PC-9 (cell line): ENCODE results near the gene BMAL2. TPM values are rescaled to one million over a fixed set of nuclear protein-coding genes. Genes with fewer than 3 reads are reported as not detected.

ENCODE experiments used
- BruUV-seq: library from RNA; stranded (reverse); fragments of 400-500 nt; replicated peaks from 2 replicates; lab custom pipeline; 2021; lab: Mats Ljungman, UMichigan
- CTCF ChIA-PET: fragments of 300-600 bp; sonication (Branson Sonifier 250); formaldehyde crosslinking; loops from one replicate; lab custom pipeline; 2022; ENCODE audit warnings: antibody characterized with exemption; lab: Charles Lee
- POLR2A ChIA-PET: fragments of 300-600 bp; sonication (Branson Sonifier 250); formaldehyde crosslinking; loops from one replicate; lab custom pipeline; 2022; ENCODE audit warnings: antibody characterized with exemption; ENCODE audit not compliant: unreplicated experiment; lab: Charles Lee
- DNase-seq, 2 experiments: peaks; one replicate each; pipeline versions ENCODE4 v3.0.0 to v3.0.0-alpha.2; 2015 to 2022; ENCODE audit warnings: mixed read lengths in 1 of 2
- H2AFZ ChIP-seq: fragments of 200-600 bp; sonication (generic); 2 replicates; pipeline ENCODE4 v1.8.1; 2017; ENCODE audit warnings: antibody characterized with exemption
- H3F3A ChIP-seq: fragments of 200-600 bp; sonication (generic); 2 replicates; pipeline ENCODE4 v1.8.1; 2017; ENCODE audit warnings: antibody characterized with exemption, mild to moderate bottlenecking, low read depth; ENCODE audit not compliant: insufficient read depth
- H3K27ac ChIP-seq: fragments of 200-600 bp; sonication (generic); 2 replicates; pipeline ENCODE4 v1.6.1; 2016; ENCODE audit warnings: mixed run types
- H3K27me3 ChIP-seq: fragments of 200-600 bp; sonication (generic); 2 replicates; pipeline ENCODE4 v1.6.1; 2016; ENCODE audit warnings: low read depth, mixed run types; ENCODE audit not compliant: insufficient read depth
- H3K36me3 ChIP-seq: fragments of 200-600 bp; sonication (generic); 2 replicates; pipeline ENCODE4 v1.6.1; 2016; ENCODE audit warnings: low read depth, mixed run types
- H3K4me1 ChIP-seq: fragments of 200-600 bp; sonication (generic); replicated peaks from 2 replicates; pipeline ENCODE4 v1.6.1; 2016; ENCODE audit warnings: mixed run types; ENCODE audit not compliant: insufficient read depth
- H3K4me2 ChIP-seq: fragments of 200-600 bp; sonication (generic); 2 replicates; pipeline ENCODE4 v1.6.1; 2017; ENCODE audit warnings: mixed run types
- H3K4me3 ChIP-seq: fragments of 200-600 bp; sonication (generic); 2 replicates; pipeline ENCODE4 v1.6.1; 2016; ENCODE audit warnings: mixed run types
- H3K79me2 ChIP-seq: fragments of 200-600 bp; sonication (generic); 2 replicates; pipeline ENCODE4 v1.6.1; 2017; ENCODE audit warnings: low read depth, mixed run types
- H3K9me2 ChIP-seq: fragments of 200-600 bp; sonication (generic); 2 replicates; pipeline ENCODE4 v1.8.1; 2017; ENCODE audit warnings: mild to moderate bottlenecking; ENCODE audit not compliant: insufficient read depth
- H3K9me3 ChIP-seq: fragments of 200-600 bp; sonication (generic); 2 replicates; pipeline ENCODE4 v1.8.1; 2016; ENCODE audit warnings: low read depth; ENCODE audit not compliant: insufficient read depth
- H4K20me1 ChIP-seq: fragments of 200-600 bp; sonication (generic); 2 replicates; pipeline ENCODE4 v1.8.1; 2017; ENCODE audit not compliant: insufficient read depth
- EZH2 ChIP-seq: fragments of 200-600 bp; sonication (generic); IDR thresholded peaks from 2 replicates; pipeline ENCODE4 v1.8.0; 2017; ENCODE audit warnings: antibody characterized with exemption, low read depth
- intact Hi-C: fragments of 100-400 bp; cut with micrococcal nuclease; formaldehyde crosslinking; loops from one replicate; pipeline ENCODE4 v1.10.0; 2022; ENCODE audit not compliant: unreplicated experiment
- total RNA-seq: library from RNA; stranded (reverse); gene quantifications from 2 replicates; pipeline ENCODE4 v1.2.3, GENCODE V29; 2021
- TF ChIP-seq, protein P1 (sequence below): fragments of 200-600 bp; sonication (generic); conservative IDR thresholded peaks from 2 replicates; pipeline ENCODE4 v1.6.1; 2017; ENCODE audit warnings: mixed run types, antibody characterized with exemption, mild to moderate bottlenecking, moderate library complexity

BMAL2 gene
- total RNA-seq, 1 experiment from 2014 or later = 87.9 TPM

DNA sequence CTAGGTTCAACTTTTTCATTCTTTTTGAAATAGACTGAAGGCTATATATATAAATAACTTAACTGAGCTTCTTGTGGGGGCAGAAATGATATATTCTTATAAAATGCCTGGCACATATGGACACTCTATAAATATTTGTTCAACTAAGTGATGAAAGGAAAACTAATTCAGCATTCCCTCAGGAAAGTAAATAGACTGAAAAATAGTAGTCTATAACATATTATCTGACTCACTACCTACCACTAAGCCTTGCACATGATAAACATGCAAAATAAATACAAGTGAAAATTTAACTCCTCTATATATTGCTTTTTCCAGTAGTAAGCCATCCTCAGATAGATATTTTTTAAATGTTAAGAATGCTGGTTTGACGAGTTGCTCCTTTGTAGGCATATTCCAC is 15.7 kb upstream of the BMAL2 start:
- H3K27ac ChIP-seq = no peak overlapping the region
- H3F3A ChIP-seq = peaks cover 12% of the 10 kb centered on the region
- H3K9me3 ChIP-seq = no peaks in the 10 kb centered on the region
- no peaks in the 10 kb centered on the region for H3K79me2 ChIP-seq
- intact Hi-C loops = no loop called here
- H2AFZ ChIP-seq = no peak overlapping the region
- H3K4me2 ChIP-seq = no peak overlapping the region
- 0 out of 2 replicates have a peak, but pooled peaks cover 7% of the 10 kb centered on the region for H3K4me1 ChIP-seq
- H4K20me1 ChIP-seq = no peaks in the 10 kb centered on the region
- no peak for DNase-seq
- no peaks in the 10 kb centered on the region for H3K9me2 ChIP-seq
- POLR2A ChIA-PET = no interaction called here
- H3K4me3 ChIP-seq = no peak overlapping the region
- no peaks in the 10 kb centered on the region for H3K27me3 ChIP-seq
- TF ChIP-seq EZH2 = no peak
- TF ChIP-seq, protein P1, sequence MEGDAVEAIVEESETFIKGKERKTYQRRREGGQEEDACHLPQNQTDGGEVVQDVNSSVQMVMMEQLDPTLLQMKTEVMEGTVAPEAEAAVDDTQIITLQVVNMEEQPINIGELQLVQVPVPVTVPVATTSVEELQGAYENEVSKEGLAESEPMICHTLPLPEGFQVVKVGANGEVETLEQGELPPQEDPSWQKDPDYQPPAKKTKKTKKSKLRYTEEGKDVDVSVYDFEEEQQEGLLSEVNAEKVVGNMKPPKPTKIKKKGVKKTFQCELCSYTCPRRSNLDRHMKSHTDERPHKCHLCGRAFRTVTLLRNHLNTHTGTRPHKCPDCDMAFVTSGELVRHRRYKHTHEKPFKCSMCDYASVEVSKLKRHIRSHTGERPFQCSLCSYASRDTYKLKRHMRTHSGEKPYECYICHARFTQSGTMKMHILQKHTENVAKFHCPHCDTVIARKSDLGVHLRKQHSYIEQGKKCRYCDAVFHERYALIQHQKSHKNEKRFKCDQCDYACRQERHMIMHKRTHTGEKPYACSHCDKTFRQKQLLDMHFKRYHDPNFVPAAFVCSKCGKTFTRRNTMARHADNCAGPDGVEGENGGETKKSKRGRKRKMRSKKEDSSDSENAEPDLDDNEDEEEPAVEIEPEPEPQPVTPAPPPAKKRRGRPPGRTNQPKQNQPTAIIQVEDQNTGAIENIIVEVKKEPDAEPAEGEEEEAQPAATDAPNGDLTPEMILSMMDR = no peak
- H3K36me3 ChIP-seq = 0 out of 2 replicates have a peak, but pooled peaks cover 9% of the 10 kb centered on the region
- BruUV-seq = no TSS peak
- CTCF ChIA-PET = interaction anchor here (1.1 kb wide), 1 partner anchor 8 kb away, joined by 5 read pairs; no protein-coding TSS in a partner anchor

DNA sequence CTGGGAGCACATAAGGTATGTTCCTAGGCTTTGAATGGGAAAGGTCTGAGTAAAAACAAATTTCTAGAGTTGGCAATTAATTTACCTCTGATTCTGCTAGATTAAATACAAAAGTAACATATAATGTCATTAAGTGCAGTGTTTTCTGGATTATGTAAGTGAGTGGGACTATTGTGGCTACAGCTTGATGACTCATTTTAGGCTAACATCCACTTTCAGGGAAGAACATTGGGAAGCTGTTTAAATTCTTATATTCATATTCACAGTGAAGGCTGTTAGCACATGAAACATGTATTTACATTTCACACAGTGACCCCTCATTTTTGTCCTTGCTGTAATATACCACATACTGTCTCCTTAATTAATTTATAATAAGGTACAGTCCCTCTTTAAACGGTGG is 13.2 kb upstream of the BMAL2 start:
- peak overlapping the region; percentile 27; the same call in 1 of the 2 replicates for H3K27ac ChIP-seq
- 0 out of 2 replicates have a peak, but pooled peaks cover 7% of the 10 kb centered on the region for H3K4me1 ChIP-seq
- H4K20me1 ChIP-seq = no peaks in the 10 kb centered on the region
- H3K4me2 ChIP-seq = no peak overlapping the region
- H3K9me2 ChIP-seq = no peaks in the 10 kb centered on the region
- POLR2A ChIA-PET = no interaction called here
- H3K27me3 ChIP-seq = no peaks in the 10 kb centered on the region
- no peak overlapping the region for H3K4me3 ChIP-seq
- no peaks in the 10 kb centered on the region for H3K79me2 ChIP-seq
- TF ChIP-seq EZH2 = no peak
- TF ChIP-seq, protein P1 = no peak
- DNase-seq = no peak
- no peak overlapping the region for H2AFZ ChIP-seq
- intact Hi-C loops = no loop called here
- H3F3A ChIP-seq = peaks cover 12% of the 10 kb centered on the region
- BruUV-seq = no TSS peak
- H3K36me3 ChIP-seq = peaks cover 22% of the 10 kb centered on the region
- CTCF ChIA-PET = no interaction called here
- no peaks in the 10 kb centered on the region for H3K9me3 ChIP-seq

DNA sequence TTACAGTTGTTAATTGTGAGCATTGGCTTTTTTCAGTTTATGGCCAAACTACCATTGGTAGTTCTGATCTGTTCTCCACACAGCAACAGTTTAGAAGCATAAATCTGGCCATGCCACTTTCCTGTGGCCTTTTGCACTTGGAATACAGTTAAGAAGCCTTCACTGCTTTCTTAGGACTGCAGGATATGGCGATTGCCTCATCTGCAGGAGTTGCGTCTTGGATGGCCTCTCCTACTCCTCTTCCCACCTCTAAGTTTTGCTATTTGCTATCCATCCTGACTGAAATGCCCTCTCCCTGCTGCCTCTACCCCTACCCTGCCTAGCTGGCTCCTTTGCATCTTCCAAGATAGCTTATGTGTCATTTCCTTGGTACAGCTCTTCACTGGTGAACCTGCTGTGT is 12.8 kb upstream of the BMAL2 start:
- peaks cover 21% of the 10 kb centered on the region for H3K36me3 ChIP-seq
- no peaks in the 10 kb centered on the region for H3K9me2 ChIP-seq
- no peak for DNase-seq
- ChIA-PET POLR2A (no interaction called here), CTCF (interaction anchor here (0.7 kb wide), 1 partner anchor 309 kb away, joined by 5 read pairs; no protein-coding TSS in a partner anchor)
- intact Hi-C loops = no loop called here
- BruUV-seq = no TSS peak
- H3K9me3 ChIP-seq = no peaks in the 10 kb centered on the region
- H3K27me3 ChIP-seq = no peaks in the 10 kb centered on the region
- H3K27ac ChIP-seq = peak overlapping the region; percentile 27; the same call in 1 of the 2 replicates
- peaks cover 12% of the 10 kb centered on the region for H3F3A ChIP-seq
- H4K20me1 ChIP-seq = no peaks in the 10 kb centered on the region
- H3K4me3 ChIP-seq = no peak overlapping the region
- H2AFZ ChIP-seq = no peak overlapping the region
- H3K4me1 ChIP-seq = 0 out of 2 replicates have a peak, but pooled peaks cover 7% of the 10 kb centered on the region
- no peaks in the 10 kb centered on the region for H3K79me2 ChIP-seq
- TF ChIP-seq, protein P1 = no peak
- TF ChIP-seq EZH2 = no peak
- H3K4me2 ChIP-seq = no peak overlapping the region
